ENCODE data around the gene CAPN12.

DNA sequence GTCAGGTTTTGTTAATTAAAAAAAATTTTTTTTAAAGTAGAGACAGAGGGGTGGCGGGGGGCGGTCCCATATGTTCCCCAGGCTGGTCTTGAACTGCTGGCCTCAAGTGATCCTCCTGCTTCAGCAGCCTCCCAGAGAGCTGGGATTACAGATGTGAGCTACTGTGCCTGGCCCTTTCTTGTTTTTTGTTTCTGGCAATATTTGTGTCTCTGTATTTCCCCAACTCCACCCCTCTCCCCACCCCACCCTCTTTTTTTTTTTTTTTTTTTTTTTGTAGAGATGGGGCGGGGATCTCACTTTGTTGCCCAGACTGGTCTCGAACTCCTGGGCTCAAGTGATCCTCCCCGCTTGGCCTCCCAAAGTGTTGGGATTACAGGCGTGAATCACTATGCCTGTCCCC lies 600 bp upstream of the CAPN12 start:
- TF ChIP-seq, protein P1, sequence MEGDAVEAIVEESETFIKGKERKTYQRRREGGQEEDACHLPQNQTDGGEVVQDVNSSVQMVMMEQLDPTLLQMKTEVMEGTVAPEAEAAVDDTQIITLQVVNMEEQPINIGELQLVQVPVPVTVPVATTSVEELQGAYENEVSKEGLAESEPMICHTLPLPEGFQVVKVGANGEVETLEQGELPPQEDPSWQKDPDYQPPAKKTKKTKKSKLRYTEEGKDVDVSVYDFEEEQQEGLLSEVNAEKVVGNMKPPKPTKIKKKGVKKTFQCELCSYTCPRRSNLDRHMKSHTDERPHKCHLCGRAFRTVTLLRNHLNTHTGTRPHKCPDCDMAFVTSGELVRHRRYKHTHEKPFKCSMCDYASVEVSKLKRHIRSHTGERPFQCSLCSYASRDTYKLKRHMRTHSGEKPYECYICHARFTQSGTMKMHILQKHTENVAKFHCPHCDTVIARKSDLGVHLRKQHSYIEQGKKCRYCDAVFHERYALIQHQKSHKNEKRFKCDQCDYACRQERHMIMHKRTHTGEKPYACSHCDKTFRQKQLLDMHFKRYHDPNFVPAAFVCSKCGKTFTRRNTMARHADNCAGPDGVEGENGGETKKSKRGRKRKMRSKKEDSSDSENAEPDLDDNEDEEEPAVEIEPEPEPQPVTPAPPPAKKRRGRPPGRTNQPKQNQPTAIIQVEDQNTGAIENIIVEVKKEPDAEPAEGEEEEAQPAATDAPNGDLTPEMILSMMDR (conservative IDR thresholded peaks at IDR 0.05; ENCODE audit: low read length) = no peak
- no peak for TF ChIP-seq EZH2phosphoT487 (IDR thresholded peaks at IDR 0.05; ENCODE audit: borderline replicate concordance, low read depth, low read length)
